ENCODE measurements around the gene SKI. TPM values are rescaled to one million over a fixed set of nuclear protein-coding genes. Genes with fewer than 3 reads are reported as not detected.

SKI gene
- total RNA-seq, 1 donor from 2014 or later: 62.0 TPM

GRCh38 chr1:2271841-2272655, 43.9 kb downstream of the SKI start:
- Mint-ChIP-seq H3K9me3 (no peaks in the 10 kb centered on the region), H3K4me1 (peaks cover 52% of the 10 kb centered on the region), H3K27me3 (ENCODE audit: low read depth) (no peaks in the 10 kb centered on the region), H3K4me3 (peak overlapping the region; percentile 66), H3K36me3 (ENCODE audit: low read depth) (no peaks in the 10 kb centered on the region), H3K27ac (ENCODE audit: unreplicated experiment) (peak overlapping the region; percentile 78)
- TF ChIP-seq CTCF (conservative IDR thresholded peaks at IDR 0.05): no peak
- DNase-seq (ENCODE audit: low read depth, low spot score): peak; percentile 56

GRCh38 chr1:2272686-2273400, 44.7 kb downstream of the SKI start:
- Mint-ChIP-seq H3K27me3 (ENCODE audit: low read depth) (no peaks in the 10 kb centered on the region), H3K4me1 (peaks cover 56% of the 10 kb centered on the region), H3K27ac (ENCODE audit: unreplicated experiment) (peak overlapping the region; percentile 19), H3K4me3 (peak overlapping the region; percentile 66), H3K9me3 (no peaks in the 10 kb centered on the region), H3K36me3 (ENCODE audit: low read depth) (peaks cover 4% of the 10 kb centered on the region)
- TF ChIP-seq CTCF (conservative IDR thresholded peaks at IDR 0.05): no peak
- DNase-seq (ENCODE audit: low read depth, low spot score): no peak

GRCh38 chr1:2273401-2274090, 45.4 kb downstream of the SKI start:
- peak overlapping the region; percentile 57 for H3K27ac Mint-ChIP-seq (ENCODE audit: unreplicated experiment)
- DNase-seq (ENCODE audit: low read depth, low spot score): no peak
- no peaks in the 10 kb centered on the region for H3K27me3 Mint-ChIP-seq (ENCODE audit: low read depth)
- TF ChIP-seq CTCF (conservative IDR thresholded peaks at IDR 0.05): no peak
- H3K36me3 Mint-ChIP-seq (ENCODE audit: low read depth): peaks cover 4% of the 10 kb centered on the region
- no peaks in the 10 kb centered on the region for H3K9me3 Mint-ChIP-seq
- H3K4me1 Mint-ChIP-seq: peaks cover 56% of the 10 kb centered on the region
- H3K4me3 Mint-ChIP-seq: no peak overlapping the region

GRCh38 chr1:2274231-2274928, 46.3 kb downstream of the SKI start:
- no peak for TF ChIP-seq CTCF (conservative IDR thresholded peaks at IDR 0.05)
- Mint-ChIP-seq H3K36me3 (ENCODE audit: low read depth) (peaks cover 4% of the 10 kb centered on the region), H3K4me1 (peaks cover 57% of the 10 kb centered on the region), H3K4me3 (peak overlapping the region; percentile 31), H3K27ac (ENCODE audit: unreplicated experiment) (no peak overlapping the region), H3K27me3 (ENCODE audit: low read depth) (no peaks in the 10 kb centered on the region), H3K9me3 (no peaks in the 10 kb centered on the region)
- DNase-seq (ENCODE audit: low read depth, low spot score): no peak

- no peak overlapping the region for H3K27ac Mint-ChIP-seq (ENCODE audit: unreplicated experiment)
- peak overlapping the region; percentile 31 for H3K4me3 Mint-ChIP-seq
- no peak for DNase-seq (ENCODE audit: low read depth, low spot score)
- H3K9me3 Mint-ChIP-seq: no peaks in the 10 kb centered on the region
- H3K4me1 Mint-ChIP-seq: peaks cover 60% of the 10 kb centered on the region
- TF ChIP-seq CTCF (conservative IDR thresholded peaks at IDR 0.05): no peak
- H3K36me3 Mint-ChIP-seq (ENCODE audit: low read depth): peaks cover 7% of the 10 kb centered on the region
- no peaks in the 10 kb centered on the region for H3K27me3 Mint-ChIP-seq (ENCODE audit: low read depth)
Observed at GRCh38 chr1:2274929-2275475, 46.9 kb downstream of the SKI start.

Data from neural crest cell (in vitro differentiated cells).